ENCODE measurements around the gene SOX13.

Gene SOX13

DNA sequence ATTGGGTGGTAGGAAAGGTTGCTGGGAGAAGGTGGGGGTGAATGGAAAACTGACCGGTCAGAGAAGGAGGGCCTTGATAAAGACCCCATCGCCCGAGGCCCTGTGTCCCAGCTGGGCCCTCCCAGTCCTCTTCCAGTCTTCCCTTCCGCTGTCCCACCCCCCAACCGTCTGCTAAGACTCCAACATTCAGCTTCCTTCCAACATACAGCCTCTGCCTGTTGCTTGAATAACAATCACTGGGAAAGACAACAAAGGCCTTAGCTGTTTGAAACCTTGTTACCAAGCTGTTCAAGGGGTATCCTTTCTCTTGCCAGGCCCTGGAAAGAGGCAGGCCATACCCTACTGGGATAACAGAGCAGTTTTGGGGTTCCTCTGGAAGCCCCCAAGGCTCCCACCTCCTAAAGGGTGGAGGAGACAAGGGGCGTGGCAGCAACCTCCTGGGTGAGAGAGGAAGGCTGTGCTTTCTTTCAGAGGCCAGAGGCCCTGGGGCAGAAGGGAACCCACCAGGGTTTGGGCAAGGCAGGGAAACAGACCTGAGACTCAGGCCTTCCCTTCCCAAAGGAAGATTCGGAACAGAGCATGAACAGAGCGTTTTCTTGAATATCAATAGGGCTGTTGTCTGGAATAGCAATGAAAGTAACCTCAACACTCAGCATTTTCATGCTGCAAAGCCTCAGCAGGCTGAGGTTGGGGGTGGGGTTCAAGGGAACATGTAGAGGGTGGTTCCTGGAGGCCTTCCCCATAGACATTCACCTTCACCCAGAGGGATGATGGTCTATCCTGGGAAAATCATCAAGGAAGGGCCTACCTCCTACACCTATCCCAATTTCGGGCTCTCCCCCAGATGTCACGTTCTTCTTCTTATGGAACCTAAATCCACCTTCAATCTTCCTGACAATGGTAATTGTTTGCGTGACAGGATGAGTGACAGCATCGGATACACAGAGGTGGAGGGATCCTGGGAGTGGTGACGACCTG, 74.8 kb downstream of the SOX13 start:
- no peak for TF ChIP-seq CTCF (IDR thresholded peaks at IDR 0.05; ENCODE audit: borderline replicate concordance, control extremely low read depth, extremely low read depth, insufficient read depth, missing control alignments)
- DNase-seq (ENCODE audit: low spot score): no peak
- in situ Hi-C loops (cut with MboI; ENCODE audit: low sequenced_read_pairs, unreplicated experiment): no loop called here

- in situ Hi-C loops (cut with MboI; ENCODE audit: low sequenced_read_pairs, unreplicated experiment): no loop called here
- DNase-seq (ENCODE audit: low spot score): no peak
- TF ChIP-seq CTCF (IDR thresholded peaks at IDR 0.05; ENCODE audit: borderline replicate concordance, control extremely low read depth, extremely low read depth, insufficient read depth, missing control alignments): no peak
Measured at GRCh38 chr1:204149107-204149506, 76.2 kb downstream of the SOX13 start.

GRCh38 chr1:204149635-204150565, 77.0 kb downstream of the SOX13 start:
- no peak for TF ChIP-seq CTCF (IDR thresholded peaks at IDR 0.05; ENCODE audit: borderline replicate concordance, control extremely low read depth, extremely low read depth, insufficient read depth, missing control alignments)
- in situ Hi-C loops (cut with MboI; ENCODE audit: low sequenced_read_pairs, unreplicated experiment): no loop called here
- no peak for DNase-seq (ENCODE audit: low spot score)

GRCh38 chr1:204150702-204151551, 78.0 kb downstream of the SOX13 start:
- in situ Hi-C loops (cut with MboI; ENCODE audit: low sequenced_read_pairs, unreplicated experiment): no loop called here
- TF ChIP-seq CTCF (IDR thresholded peaks at IDR 0.05; ENCODE audit: borderline replicate concordance, control extremely low read depth, extremely low read depth, insufficient read depth, missing control alignments): no peak
- no peak for DNase-seq (ENCODE audit: low spot score)

- TF ChIP-seq CTCF (IDR thresholded peaks at IDR 0.05; ENCODE audit: borderline replicate concordance, control extremely low read depth, extremely low read depth, insufficient read depth, missing control alignments): no peak
- peak; percentile 73 for DNase-seq (ENCODE audit: low spot score)
- in situ Hi-C loops (cut with MboI; ENCODE audit: low sequenced_read_pairs, unreplicated experiment): no loop called here
Measured at GRCh38 chr1:204151552-204152309, 78.8 kb downstream of the SOX13 start, which contains the start of gene ETNK2. Gene ETNK2 (minus strand): TSS chr1:204152044. CDS start chr1:204151852, 192 bp downstream.

Measured in GM13976 (cell line).